Measurements from ENCODE around the gene FSCN2. TPM values are rescaled to one million over a fixed set of nuclear protein-coding genes. Genes with fewer than 3 reads are reported as not detected.
A peak's percentile ranks its signal among the peaks of the same experiment; 100 is the strongest.
"Not testable (repeated sequence)": the region's sequence is repeated elsewhere in the genome, so short reads cannot be mapped to it uniquely, and the experiment has no call there.

The FSCN2 gene
- polyA plus RNA-seq, 10 donors, result 1.6 to 3.8 (median 2.3) TPM

GRCh38 chr17:81577278-81578000 lies 49.3 kb downstream of the FSCN2 start:
- DNase-seq, result no peak

GRCh38 chr17:81578038-81578441 lies 49.9 kb downstream of the FSCN2 start:
- no peak for DNase-seq

GRCh38 chr17:81578561-81579225 lies 50.5 kb downstream of the FSCN2 start:
- DNase-seq, result no peak

GRCh38 chr17:81579298-81579697 lies 51.1 kb downstream of the FSCN2 start:
- no peak for DNase-seq

- DNase-seq, result peak in 1 of 3 donors; percentile 59
Observed at GRCh38 chr17:81579821-81580321, 51.7 kb downstream of the FSCN2 start.

- no peak for DNase-seq
Observed at GRCh38 chr17:81580481-81580880, 52.3 kb downstream of the FSCN2 start.

GRCh38 chr17:81581758-81582157 lies 53.6 kb downstream of the FSCN2 start:
- no peak for DNase-seq

- DNase-seq, result no peak
Observed at GRCh38 chr17:81582341-81582740, 54.2 kb downstream of the FSCN2 start.

- DNase-seq, result no peak
Observed at GRCh38 chr17:81582749-81583148, 54.6 kb downstream of the FSCN2 start.

- no peak for DNase-seq
Observed at GRCh38 chr17:81583589-81584342, 55.6 kb downstream of the FSCN2 start.

- not testable (repeated sequence) for DNase-seq
Observed at GRCh38 chr17:81584771-81585170, 56.6 kb downstream of the FSCN2 start.

GRCh38 chr17:81586096-81586495 lies 57.9 kb downstream of the FSCN2 start:
- no peak for DNase-seq

Other genes starting within 250 kb of the FSCN2 start
- gene SLC38A10, start 233.1 kb upstream of the FSCN2 start, polyA plus RNA-seq (ENCODE audit: insufficient read length in 10 of 10), result 10 to 100 TPM; 33.7 to 55.6 (median 44.7) TPM
- 10 to 100 TPM in 7 of 10 donors, 1 to 10 TPM in 3; 6.9 to 15.7 (median 12.1) TPM for gene BAHCC1, start 132.9 kb upstream of the FSCN2 start, polyA plus RNA-seq (ENCODE audit: insufficient read length in 10 of 10)
- 1,000 to 10,000 TPM; 1,024 to 1,916 (median 1,349) TPM for gene ACTG1, start 15.6 kb upstream of the FSCN2 start, polyA plus RNA-seq (ENCODE audit: insufficient read length in 10 of 10)
- 10 to 100 TPM; 12.9 to 23.7 (median 18.7) TPM for gene FAAP100, start 24.0 kb downstream of the FSCN2 start, polyA plus RNA-seq (ENCODE audit: insufficient read length in 10 of 10)
- 10 to 100 TPM; 43.8 to 57.8 (median 50.6) TPM for gene NPLOC4, start 108.7 kb downstream of the FSCN2 start, polyA plus RNA-seq (ENCODE audit: insufficient read length in 10 of 10)
- gene TSPAN10, start 108.8 kb downstream of the FSCN2 start, polyA plus RNA-seq (ENCODE audit: insufficient read length in 10 of 10), result 1 to 10 TPM in 4 of 10 donors, under 1 TPM in 6; 0.49 to 1.4 (median 0.92) TPM
- 1 to 10 TPM; 2.5 to 5.0 (median 3.4) TPM for gene PDE6G, start 128.2 kb downstream of the FSCN2 start, polyA plus RNA-seq (ENCODE audit: insufficient read length in 10 of 10)
- gene OXLD1, start 138.2 kb downstream of the FSCN2 start, polyA plus RNA-seq (ENCODE audit: insufficient read length in 10 of 10), result 10 to 100 TPM in 4 of 10 donors, 1 to 10 TPM in 6; 6.0 to 15.8 (median 8.8) TPM
- gene CCDC137, start 138.4 kb downstream of the FSCN2 start, polyA plus RNA-seq (ENCODE audit: insufficient read length in 10 of 10), result 10 to 100 TPM in 9 of 10 donors, 1 to 10 TPM in 1; 8.8 to 16.1 (median 12.5) TPM
- 10 to 100 TPM; 23.4 to 34.1 (median 27.2) TPM for gene ARL16, start 155.4 kb downstream of the FSCN2 start, polyA plus RNA-seq (ENCODE audit: insufficient read length in 10 of 10)
- 10 to 100 TPM; 41.5 to 61.6 (median 46.8) TPM for gene HGS, start 155.6 kb downstream of the FSCN2 start, polyA plus RNA-seq (ENCODE audit: insufficient read length in 10 of 10)
- gene MRPL12, start 175.0 kb downstream of the FSCN2 start, polyA plus RNA-seq (ENCODE audit: insufficient read length in 10 of 10), result 10 to 100 TPM; 44.5 to 62.6 (median 51.9) TPM
- 1 to 10 TPM; 1.7 to 4.9 (median 3.7) TPM for gene SLC25A10, start 183.9 kb downstream of the FSCN2 start, polyA plus RNA-seq (ENCODE audit: insufficient read length in 10 of 10)